H9 (cell line): ENCODE results near the gene NGB. TPM values are rescaled to one million over a fixed set of nuclear protein-coding genes. Genes with fewer than 3 reads are reported as not detected.

Source experiments
- DNase-seq: peaks from one replicate; pipeline ENCODE4 v3.0.0-alpha.2; 2017
- H2AFZ ChIP-seq: one replicate; pipeline ENCODE4 v1.6.1; 2013; ENCODE audit warnings: mild to moderate bottlenecking, low read length, control low read depth, moderate library complexity
- H2AK5ac ChIP-seq: 2 replicates; pipeline ENCODE4 v1.6.1; 2013; ENCODE audit warnings: low read length, control low read depth, mixed read lengths; ENCODE audit not compliant: insufficient read length
- H2BK120ac ChIP-seq: one replicate; pipeline ENCODE4 v1.6.1; 2013; ENCODE audit warnings: low read depth, mild to moderate bottlenecking, low read length, control low read depth, inconsistent platforms; ENCODE audit not compliant: poor library complexity, severe bottlenecking
- H2BK12ac ChIP-seq: 2 replicates; pipeline ENCODE4 v1.6.1; 2013; ENCODE audit warnings: low read length, control low read depth, mixed read lengths, low read depth; ENCODE audit not compliant: insufficient read length
- H2BK15ac ChIP-seq: 2 replicates; pipeline ENCODE4 v1.6.1; 2013; ENCODE audit warnings: low read depth, low read length, control low read depth
- H2BK20ac ChIP-seq: one replicate; pipeline ENCODE4 v1.6.1; 2013; ENCODE audit warnings: low read depth, mild to moderate bottlenecking, low read length, control low read depth, inconsistent platforms; ENCODE audit not compliant: poor library complexity, severe bottlenecking
- H2BK5ac ChIP-seq: 2 replicates; pipeline ENCODE4 v1.6.1; 2013; ENCODE audit warnings: low read length, control low read depth, mixed read lengths; ENCODE audit not compliant: insufficient read length
- H3K14ac ChIP-seq: 2 replicates; pipeline ENCODE4 v1.6.1; 2013; ENCODE audit warnings: low read length, control low read depth; ENCODE audit not compliant: insufficient read depth
- H3K18ac ChIP-seq: 2 replicates; pipeline ENCODE4 v1.6.1; 2013; ENCODE audit warnings: low read depth, mild to moderate bottlenecking, mixed read lengths, low read length, control low read depth; ENCODE audit not compliant: insufficient read length
- H3K23ac ChIP-seq: 2 replicates; pipeline ENCODE4 v1.6.1; 2013; ENCODE audit warnings: low read length, control low read depth, mixed read lengths, low read depth; ENCODE audit not compliant: insufficient read length
- H3K23me2 ChIP-seq: 2 replicates; pipeline ENCODE4 v1.6.1; 2013; ENCODE audit warnings: low read depth, mild to moderate bottlenecking, mixed read lengths, low read length, control low read depth; ENCODE audit not compliant: insufficient read length, poor library complexity, severe bottlenecking
- H3K27ac ChIP-seq: 2 replicates; pipeline ENCODE4 v1.5.1; 2013; ENCODE audit warnings: low read length, control low read depth, mixed read lengths, low read depth; ENCODE audit not compliant: insufficient read length
- H3K27me3 ChIP-seq: 2 replicates; pipeline ENCODE4 v1.6.1; 2013; ENCODE audit warnings: low read length, control low read depth, inconsistent platforms; ENCODE audit not compliant: insufficient read depth
- H3K4ac ChIP-seq: 2 replicates; pipeline ENCODE4 v1.6.1; 2013; ENCODE audit warnings: low read depth, mild to moderate bottlenecking, control low read depth, inconsistent platforms, low read length, moderate library complexity
- H3K4me1 ChIP-seq: 2 replicates; pipeline ENCODE4 v1.6.1; 2013; ENCODE audit warnings: low read length, control low read depth, inconsistent platforms; ENCODE audit not compliant: insufficient read depth
- H3K4me2 ChIP-seq: 2 replicates; pipeline ENCODE4 v1.6.1; 2013; ENCODE audit warnings: low read length, control low read depth, mixed read lengths; ENCODE audit not compliant: insufficient read length, insufficient read depth
- H3K56ac ChIP-seq: 2 replicates; pipeline ENCODE4 v1.6.1; 2013; ENCODE audit warnings: low read depth, mild to moderate bottlenecking, mixed read lengths, low read length, control low read depth; ENCODE audit not compliant: insufficient read length
- H3K79me1 ChIP-seq: 2 replicates; pipeline ENCODE4 v1.6.1; 2013; ENCODE audit warnings: low read depth, mild to moderate bottlenecking, moderate library complexity, low read length, control low read depth, inconsistent platforms; ENCODE audit not compliant: insufficient read depth, poor library complexity, severe bottlenecking
- H3K79me2 ChIP-seq: 2 replicates; pipeline ENCODE4 v1.6.1; 2013; ENCODE audit warnings: low read length, control low read depth, inconsistent platforms; ENCODE audit not compliant: insufficient read depth
- H3K9ac ChIP-seq: 2 replicates; pipeline ENCODE4 v1.6.1; 2013; ENCODE audit warnings: low read length, control low read depth, mixed read lengths; ENCODE audit not compliant: insufficient read length; ENCODE audit errors: extremely low read depth
- H3K9me3 ChIP-seq: one replicate; pipeline ENCODE4 v1.6.1; 2013; ENCODE audit warnings: low read depth, low read length, inconsistent platforms; ENCODE audit not compliant: control insufficient read depth
- H3T11ph ChIP-seq: one replicate; pipeline ENCODE4 v1.6.1; 2013; ENCODE audit warnings: mild to moderate bottlenecking, low read length, control low read depth, inconsistent platforms
- H4K20me1 ChIP-seq: one replicate; pipeline ENCODE4 v1.6.1; 2013; ENCODE audit not compliant: control insufficient read depth, insufficient read length, insufficient read depth
- H4K5ac ChIP-seq: 2 replicates; pipeline ENCODE4 v1.6.1; 2013; ENCODE audit warnings: low read depth, mild to moderate bottlenecking, mixed read lengths, low read length, control low read depth; ENCODE audit not compliant: insufficient read length
- H4K8ac ChIP-seq: replicated peaks from 2 replicates; pipeline ENCODE4 v1.6.1; 2013; ENCODE audit warnings: low read length, control low read depth, mixed read lengths, low read depth; ENCODE audit not compliant: insufficient read length
- H4K91ac ChIP-seq: 2 replicates; pipeline ENCODE4 v1.6.1; 2013; ENCODE audit warnings: low read depth, mild to moderate bottlenecking, moderate library complexity, mixed read lengths, low read length, control low read depth; ENCODE audit not compliant: insufficient read length
- H3K27ac Mint-ChIP-seq, 3 experiments: 2 replicates in 2 of 3; 3 replicates in 1 of 3; pipeline ENCODE4 v1.8.0; 2020 to 2021; ENCODE audit warnings: mixed read lengths in 3 of 3, mild to moderate bottlenecking in 1 of 3, moderate library complexity in 1 of 3
- H3K27me3 Mint-ChIP-seq: 2 replicates; pipeline ENCODE4 v1.8.0; 2021; ENCODE audit warnings: low read depth, mild to moderate bottlenecking, moderate library complexity, mixed read lengths
- H3K36me3 Mint-ChIP-seq, 3 experiments: 2 replicates in 2 of 3; 3 replicates in 1 of 3; pipeline ENCODE4 v1.8.0; 2020 to 2021; ENCODE audit warnings: low read depth in 3 of 3, mixed read lengths in 3 of 3; ENCODE audit not compliant: insufficient read depth in 1 of 3
- H3K4me1 Mint-ChIP-seq, 2 experiments: 2 replicates each; pipeline ENCODE4 v1.8.0; 2020; ENCODE audit warnings: mixed read lengths in 2 of 2
- H3K4me3 Mint-ChIP-seq, 2 experiments: 2 replicates in 1 of 2; 3 replicates in 1 of 2; pipeline ENCODE4 v1.8.0; 2020 to 2021; ENCODE audit warnings: mild to moderate bottlenecking in 2 of 2, mixed read lengths in 2 of 2, moderate library complexity in 1 of 2
- H3K9me3 Mint-ChIP-seq, 2 experiments: 2 replicates in 1 of 2; 3 replicates in 1 of 2; pipeline ENCODE4 v1.8.0; 2020; ENCODE audit warnings: mild to moderate bottlenecking in 2 of 2, mixed read lengths in 2 of 2, moderate library complexity in 1 of 2
- CTCF ChIP-seq: fragments of 200-600 bp; sonication (generic); conservative IDR thresholded peaks from 3 replicates; pipeline ENCODE4 v1.8.0; 2021; ENCODE audit warnings: antibody characterized with exemption, mild to moderate bottlenecking
- WGBS: extraction: QIAGEN DNeasy Blood & Tissue Kit; methylation state at CpG from one replicate; pipeline ENCODE4 v1.1.7; 2013; ENCODE audit warnings: missing lambda C conversion rate, low lambda C conversion rate, mixed read lengths; ENCODE audit not compliant: insufficient read length; ENCODE audit errors: extremely low coverage; 5-methylcytosine and 5-hydroxymethylcytosine counted together
- total RNA-seq: library from RNA; stranded (reverse); gene quantifications from 2 replicates; pipeline ENCODE4 v1.2.1, GENCODE V29; 2021

Gene NGB
- total RNA-seq, 1 experiment from 2014 or later, result 0.26 TPM

GRCh38 chr14:77314043-77314442, 43.0 kb upstream of the NGB start:
- Histone ChIP-seq H4K20me1 (no peaks in the 10 kb centered on the region), H4K5ac (no peak overlapping the region), H3K27me3 (no peaks in the 10 kb centered on the region), H3K79me2 (peaks cover 3% of the 10 kb centered on the region; the same call in 1 of the 2 replicates), H3K4ac (no peak overlapping the region; the same call in 1 of the 2 replicates), H3T11ph (no peak overlapping the region), H3K14ac (no peak overlapping the region), H3K79me1 (no peaks in the 10 kb centered on the region), H3K23ac (no peak overlapping the region), H3K4me1 (peaks cover 10% of the 10 kb centered on the region; the same call in 1 of the 2 replicates), H2AK5ac (peak overlapping the region; percentile 0), H3K9me3 (no peaks in the 10 kb centered on the region), H3K56ac (no peak overlapping the region), H3K9ac (no peak overlapping the region), H2AFZ (no peak overlapping the region), H2BK120ac (no peak overlapping the region), H2BK5ac (no peak overlapping the region), H4K91ac (peak overlapping the region; percentile 95), H3K27ac (peak overlapping the region; percentile 2), H3K23me2 (no peaks in the 10 kb centered on the region), H3K4me2 (no peak overlapping the region), H4K8ac (peak overlapping the region; percentile 44), H3K18ac (no peak overlapping the region), H2BK20ac (no peak overlapping the region), H2BK12ac (peak overlapping the region; percentile 98), H2BK15ac (no peak overlapping the region)
- peak; percentile 49 for DNase-seq
- no CpG with 5 or more reads among the region's 2 CpGs for WGBS
- Mint-ChIP-seq H3K27me3 (no peaks in the 10 kb centered on the region), H3K27ac (peak overlapping the region; percentile 9 to 96 (median 87)), H3K36me3 (peaks cover 0 to 8% (median 5%) of the 10 kb centered on the region in 3 experiments; a peak in 5 of 7 replicates), H3K4me3 (peak overlapping the region in 1 of 2 experiments; percentile 50; a peak in 1 of 5 replicates), H3K9me3 (no peaks in the 10 kb centered on the region), H3K4me1 (peaks cover 39 to 45% of the 10 kb centered on the region in 2 experiments)
- no peak for TF ChIP-seq CTCF
